VCaP (cell line): ENCODE measurements around the gene CD300A.

Experiments
- H3K27ac ChIP-seq: fragments of 450-650 bp; 2 replicates; pipeline ENCODE4 v1.5.1; 2017
- TF ChIP-seq, protein P1 (sequence below): fragments of 450-650 bp; conservative IDR thresholded peaks from 2 replicates; pipeline ENCODE4 v1.5.1; 2017; ENCODE audit warnings: mild to moderate bottlenecking, moderate library complexity

CD300A gene

DNA sequence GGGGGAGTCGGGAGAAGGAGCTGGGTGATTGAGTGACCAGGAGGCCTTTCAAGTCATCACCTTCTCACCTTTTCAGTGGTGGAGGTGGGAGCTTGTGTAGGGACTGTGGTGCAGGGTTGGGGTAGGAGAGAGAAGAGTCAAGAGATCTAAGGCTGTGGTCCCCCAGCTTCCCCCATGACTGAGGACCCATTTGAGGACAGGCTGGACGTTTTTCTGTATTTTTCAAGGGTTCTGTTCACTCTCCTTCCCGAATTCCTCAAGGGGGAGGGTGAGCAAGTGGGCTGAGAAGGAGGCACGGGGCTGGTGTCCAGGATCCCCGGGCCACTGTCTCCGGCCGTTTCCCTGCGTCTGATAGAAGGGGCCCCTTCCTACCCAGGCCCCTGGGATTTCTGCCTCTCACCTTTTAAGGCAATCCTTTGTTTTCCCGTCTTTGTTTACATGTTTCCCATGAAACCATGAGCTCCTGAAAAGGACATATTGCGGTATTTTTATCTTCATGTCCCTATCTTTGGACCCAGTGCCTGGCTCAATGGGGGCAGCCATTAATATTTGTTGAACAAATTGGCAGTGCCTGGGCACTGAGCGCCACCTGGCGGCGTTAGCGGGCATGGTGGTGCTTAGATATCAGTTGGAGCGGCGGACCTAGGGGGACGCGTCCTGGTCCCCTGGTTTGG, 9.2 kb upstream of the CD300A start:
- TF ChIP-seq, protein P1, sequence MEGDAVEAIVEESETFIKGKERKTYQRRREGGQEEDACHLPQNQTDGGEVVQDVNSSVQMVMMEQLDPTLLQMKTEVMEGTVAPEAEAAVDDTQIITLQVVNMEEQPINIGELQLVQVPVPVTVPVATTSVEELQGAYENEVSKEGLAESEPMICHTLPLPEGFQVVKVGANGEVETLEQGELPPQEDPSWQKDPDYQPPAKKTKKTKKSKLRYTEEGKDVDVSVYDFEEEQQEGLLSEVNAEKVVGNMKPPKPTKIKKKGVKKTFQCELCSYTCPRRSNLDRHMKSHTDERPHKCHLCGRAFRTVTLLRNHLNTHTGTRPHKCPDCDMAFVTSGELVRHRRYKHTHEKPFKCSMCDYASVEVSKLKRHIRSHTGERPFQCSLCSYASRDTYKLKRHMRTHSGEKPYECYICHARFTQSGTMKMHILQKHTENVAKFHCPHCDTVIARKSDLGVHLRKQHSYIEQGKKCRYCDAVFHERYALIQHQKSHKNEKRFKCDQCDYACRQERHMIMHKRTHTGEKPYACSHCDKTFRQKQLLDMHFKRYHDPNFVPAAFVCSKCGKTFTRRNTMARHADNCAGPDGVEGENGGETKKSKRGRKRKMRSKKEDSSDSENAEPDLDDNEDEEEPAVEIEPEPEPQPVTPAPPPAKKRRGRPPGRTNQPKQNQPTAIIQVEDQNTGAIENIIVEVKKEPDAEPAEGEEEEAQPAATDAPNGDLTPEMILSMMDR, result peak; percentile 94
- no peak overlapping the region for H3K27ac ChIP-seq

DNA sequence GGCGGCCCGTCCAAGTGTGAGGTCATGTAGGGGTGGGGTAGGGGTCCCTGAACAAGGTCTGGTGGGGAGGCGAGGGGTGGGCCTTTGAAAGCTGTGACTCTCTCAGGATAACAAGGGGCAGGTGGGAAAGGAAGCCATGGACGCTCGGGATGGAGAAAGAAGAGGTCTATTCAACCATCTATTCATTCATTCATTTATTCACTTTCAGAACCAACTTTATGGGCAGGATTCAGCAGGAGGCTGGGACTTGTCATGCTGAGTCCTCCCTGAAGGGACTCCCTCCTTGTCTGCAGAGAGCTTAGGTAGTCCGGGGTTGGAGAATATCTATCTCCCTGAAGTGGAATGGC, 8.6 kb upstream of the CD300A start:
- TF ChIP-seq, protein P1, result no peak; the same call in none of the 2 replicates

DNA sequence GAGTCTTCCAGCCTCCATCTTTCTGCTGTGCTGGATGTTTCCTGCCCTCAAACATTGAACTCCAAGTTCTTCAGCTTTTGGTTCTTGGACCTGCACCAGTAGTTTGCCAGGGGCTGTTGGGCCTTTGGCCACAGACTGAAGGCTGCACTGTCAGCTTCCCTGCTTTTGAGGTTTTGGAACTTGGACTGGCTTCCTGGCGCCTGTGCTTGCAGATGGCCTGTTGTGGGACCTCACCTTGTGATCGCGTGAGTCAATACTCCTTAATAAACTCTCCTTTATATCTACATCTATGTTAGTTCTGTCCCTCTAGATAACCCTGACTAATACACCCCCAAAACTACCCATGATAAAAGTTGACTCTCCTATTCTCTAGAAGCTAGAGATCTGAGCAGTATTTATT, 7.6 kb upstream of the CD300A start:
- TF ChIP-seq, protein P1, result no peak
- no peak overlapping the region for H3K27ac ChIP-seq

More for the DNA sequence above, 8.6 kb upstream of the CD300A start:
- no peak overlapping the region for H3K27ac ChIP-seq

DNA sequence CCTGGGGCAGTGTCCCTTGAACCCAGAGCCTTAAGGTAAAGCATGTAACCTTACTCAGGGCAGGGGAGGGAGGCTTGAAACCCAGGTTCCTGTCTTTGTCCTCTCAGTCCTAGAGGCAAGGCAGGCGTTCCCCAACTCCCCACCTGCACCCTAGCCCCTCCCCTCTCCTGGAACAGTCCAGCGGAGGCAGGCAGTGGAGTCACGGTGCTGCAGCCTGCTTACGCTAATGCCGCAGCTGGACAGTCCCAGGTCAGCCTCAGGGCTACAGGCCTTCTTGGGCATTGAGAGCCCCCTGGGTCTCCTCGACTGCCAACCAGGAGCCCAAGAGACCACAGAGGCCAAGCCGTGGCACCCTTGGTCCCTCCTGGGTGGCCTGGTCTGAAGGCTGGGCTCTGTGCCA, 6.8 kb upstream of the CD300A start:
- H3K27ac ChIP-seq, result no peak overlapping the region
- TF ChIP-seq, protein P1, result no peak

DNA sequence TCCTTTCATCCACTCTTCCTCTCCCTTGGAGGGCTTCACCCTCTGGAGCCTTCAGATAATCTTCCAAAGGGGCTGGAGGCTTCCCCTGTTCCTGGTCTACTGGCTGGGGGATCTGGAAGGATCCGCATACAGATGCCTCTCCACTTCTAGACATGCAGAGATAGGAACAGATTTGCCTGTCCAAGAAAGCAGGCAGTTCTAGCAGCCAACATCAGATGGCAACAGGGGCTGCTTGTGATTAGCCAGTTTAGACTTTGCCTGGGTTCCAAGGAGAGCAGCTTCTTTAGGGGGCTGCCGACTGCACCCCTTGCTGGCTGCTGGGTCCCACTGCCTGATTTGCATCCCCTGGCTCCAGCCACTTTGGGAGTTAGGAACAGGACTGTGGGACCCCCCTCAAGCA, 6.2 kb upstream of the CD300A start:
- no peak overlapping the region for H3K27ac ChIP-seq
- TF ChIP-seq, protein P1, result no peak

DNA sequence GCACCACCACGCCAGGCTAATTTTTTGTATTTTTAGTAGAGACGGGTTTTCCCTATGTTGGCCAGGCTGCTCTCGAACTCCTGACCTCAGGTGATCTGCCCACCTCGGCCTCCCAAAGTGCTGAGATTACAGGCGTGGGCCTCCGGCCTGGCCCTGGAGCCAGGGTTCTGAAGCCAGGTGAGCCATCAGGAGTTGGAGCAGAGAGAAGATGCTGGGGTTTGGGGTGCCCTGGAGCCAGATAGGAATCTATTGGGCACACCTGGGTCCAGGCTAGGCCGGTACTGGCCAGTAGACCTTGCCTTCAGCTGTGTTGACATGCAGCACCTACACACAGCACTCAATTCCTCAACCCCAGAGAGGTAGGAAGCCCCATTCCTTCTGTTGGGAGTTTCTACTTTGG, 5.4 kb upstream of the CD300A start:
- TF ChIP-seq, protein P1, result no peak
- H3K27ac ChIP-seq, result no peak overlapping the region

DNA sequence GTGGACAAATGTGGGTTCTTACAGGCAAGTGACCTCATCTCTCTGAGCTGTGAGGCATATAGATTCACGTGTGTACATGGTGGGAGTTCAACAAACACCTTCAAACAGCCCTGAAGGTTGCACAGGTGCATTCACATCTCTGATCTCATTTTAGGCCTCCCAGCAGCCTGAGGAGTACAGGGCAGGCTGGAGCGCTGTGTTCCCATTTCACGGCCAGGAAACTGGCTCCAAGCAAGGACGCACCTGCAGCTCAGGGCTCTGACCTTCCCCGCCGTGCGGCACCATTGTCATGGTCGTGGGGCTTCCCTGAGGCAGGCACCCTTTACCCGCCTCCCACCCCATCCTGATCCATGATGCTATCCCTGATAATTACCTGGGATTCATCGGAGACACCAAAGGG, 4.8 kb upstream of the CD300A start:
- no peak overlapping the region for H3K27ac ChIP-seq
- TF ChIP-seq, protein P1, result no peak
